SKM-1 (cell line): ENCODE measurements around the gene AKNA.
"Not testable (repeated sequence)": the region's sequence is repeated elsewhere in the genome, so short reads cannot be mapped to it uniquely, and the experiment has no call there.

Source experiments
- DNase-seq: peaks from one replicate; lab custom pipeline; 2025; ENCODE audit not compliant: unreplicated experiment; lab: John Stamatoyannopoulos, UW

AKNA gene

GRCh38 chr9:114325684-114326254, 62.0 kb downstream of the AKNA start:
- DNase-seq, result not testable (repeated sequence)

GRCh38 chr9:114324965-114325364, 62.8 kb downstream of the AKNA start:
- DNase-seq, result not testable (repeated sequence)

- no peak for DNase-seq
Measured at GRCh38 chr9:114324492-114324891, 63.3 kb downstream of the AKNA start.

- DNase-seq, result not testable (repeated sequence)
Measured at GRCh38 chr9:114323849-114324248, 63.9 kb downstream of the AKNA start.

- not testable (repeated sequence) for DNase-seq
Measured at GRCh38 chr9:114322831-114323531, 64.8 kb downstream of the AKNA start, which contains the start of gene ORM1. Gene ORM1 (plus strand): TSS chr9:114323098. CDS start chr9:114323134, 36 bp downstream.

- not testable (repeated sequence) for DNase-seq
Measured at GRCh38 chr9:114322160-114322818, 65.5 kb downstream of the AKNA start.

GRCh38 chr9:114321759-114322158, 66.0 kb downstream of the AKNA start:
- DNase-seq, result no peak

GRCh38 chr9:114320710-114321109, 67.1 kb downstream of the AKNA start:
- DNase-seq, result not testable (repeated sequence)

- no peak for DNase-seq
Measured at GRCh38 chr9:114319147-114319546, 68.6 kb downstream of the AKNA start.

GRCh38 chr9:114318416-114318815, 69.4 kb downstream of the AKNA start:
- no peak for DNase-seq

GRCh38 chr9:114317665-114318357, 70.0 kb downstream of the AKNA start:
- DNase-seq, result no peak

- no peak for DNase-seq
Measured at GRCh38 chr9:114316605-114317230, 71.1 kb downstream of the AKNA start.

GRCh38 chr9:114315723-114316363, 71.9 kb downstream of the AKNA start:
- peak; percentile 5 for DNase-seq

GRCh38 chr9:114314881-114315722, 72.7 kb downstream of the AKNA start:
- no peak for DNase-seq

- no peak for DNase-seq
Measured at GRCh38 chr9:114314256-114314867, 73.4 kb downstream of the AKNA start.

- no peak for DNase-seq
Measured at GRCh38 chr9:114313186-114313585, 74.6 kb downstream of the AKNA start.

GRCh38 chr9:114312513-114312875, 75.3 kb downstream of the AKNA start:
- DNase-seq, result no peak

- DNase-seq, result no peak
Measured at GRCh38 chr9:114311571-114312512, 75.9 kb downstream of the AKNA start.
